Right forelimb (tissue), 1 donor: ENCODE measurements around the gene SMIM23.

Source experiments
- DNase-seq: peaks from one replicate; pipeline ENCODE4 v3.0.0-alpha.2; 2018

Gene SMIM23

DNA sequence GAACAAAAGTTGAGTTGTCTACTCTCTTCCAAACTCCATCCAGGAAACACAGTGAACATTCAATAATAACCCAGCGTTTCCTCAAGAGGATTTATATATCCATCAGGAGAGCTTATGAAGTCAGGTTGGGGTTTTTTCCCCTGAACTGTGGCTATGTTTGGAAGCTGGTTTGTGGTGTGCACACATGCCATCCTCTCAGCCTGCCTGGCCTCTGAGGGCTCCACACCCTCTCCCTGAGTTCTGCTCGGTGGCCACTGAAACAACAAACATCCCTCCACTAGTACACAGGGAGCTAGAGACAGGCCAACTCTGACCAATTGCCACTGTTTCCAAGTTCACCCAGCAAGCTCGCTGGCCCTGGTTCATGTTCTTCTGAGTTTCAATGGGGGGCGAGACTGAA lies 35.7 kb downstream of the SMIM23 start:
- peak; percentile 20 for DNase-seq

DNA sequence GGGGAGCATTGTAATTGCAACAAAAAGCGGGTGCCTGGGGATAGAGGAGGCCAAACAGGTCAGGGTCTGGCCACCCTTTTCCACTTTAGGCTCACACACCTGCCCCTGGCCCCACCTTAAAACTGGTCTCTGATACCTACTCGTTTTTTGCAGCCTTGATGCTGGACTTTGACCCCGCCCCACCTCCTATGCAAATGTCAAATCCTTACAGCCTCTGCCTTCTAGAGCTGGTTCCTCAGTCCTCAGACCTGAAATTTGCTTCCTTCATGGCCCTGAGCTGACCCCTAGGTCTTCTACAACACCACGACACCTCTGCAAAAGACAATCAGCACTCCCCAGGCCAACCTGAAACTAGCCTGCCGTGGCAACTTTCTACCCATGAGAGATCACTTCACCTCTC lies 37.7 kb downstream of the SMIM23 start:
- DNase-seq: no peak

DNA sequence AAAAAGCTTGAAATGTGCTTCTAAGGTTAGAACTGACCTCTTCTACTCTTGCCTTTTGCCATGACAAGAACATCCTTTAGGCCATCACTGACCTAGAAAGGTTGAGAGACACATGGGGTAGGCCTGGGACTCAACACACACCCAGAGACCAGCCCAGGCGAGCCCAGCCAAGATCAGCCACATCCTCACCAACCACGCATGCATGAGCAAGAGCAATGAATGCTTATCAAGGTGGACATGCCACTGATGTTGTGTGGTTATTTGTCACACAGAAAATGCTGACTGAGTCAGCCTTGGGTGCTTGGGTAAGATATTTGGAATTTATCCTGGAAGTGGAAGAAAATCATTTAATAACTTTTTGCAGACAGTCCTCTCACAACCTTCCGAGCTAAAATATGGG lies 39.4 kb downstream of the SMIM23 start:
- peak; percentile 17 for DNase-seq

- DNase-seq: no peak
Measured at GRCh38 chr5:171826132-171826531, 40.5 kb downstream of the SMIM23 start.

DNA sequence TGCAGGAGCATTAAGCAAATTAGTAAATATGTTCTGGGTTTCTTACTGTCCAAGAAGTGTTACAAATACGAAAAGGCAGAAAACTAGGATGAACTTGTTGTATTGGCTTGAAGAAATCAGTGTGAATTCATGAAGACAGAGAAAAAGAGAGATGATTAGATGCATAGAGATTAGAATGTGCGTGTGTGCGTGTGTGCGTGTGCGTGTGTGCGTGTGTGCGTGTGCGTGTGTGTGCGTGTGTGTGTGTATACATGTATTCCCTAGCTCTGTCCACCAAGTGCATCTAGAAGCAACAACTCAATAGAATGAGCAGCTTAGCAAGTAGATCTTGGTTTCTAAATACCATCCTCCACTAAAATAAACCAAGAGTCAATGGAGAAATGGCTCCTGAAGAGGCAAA lies 41.5 kb downstream of the SMIM23 start:
- no peak for DNase-seq

GRCh38 chr5:171830686-171831085 lies 45.1 kb downstream of the SMIM23 start:
- no peak for DNase-seq

- no peak for DNase-seq
Measured at GRCh38 chr5:171832775-171833174, 47.2 kb downstream of the SMIM23 start.

DNA sequence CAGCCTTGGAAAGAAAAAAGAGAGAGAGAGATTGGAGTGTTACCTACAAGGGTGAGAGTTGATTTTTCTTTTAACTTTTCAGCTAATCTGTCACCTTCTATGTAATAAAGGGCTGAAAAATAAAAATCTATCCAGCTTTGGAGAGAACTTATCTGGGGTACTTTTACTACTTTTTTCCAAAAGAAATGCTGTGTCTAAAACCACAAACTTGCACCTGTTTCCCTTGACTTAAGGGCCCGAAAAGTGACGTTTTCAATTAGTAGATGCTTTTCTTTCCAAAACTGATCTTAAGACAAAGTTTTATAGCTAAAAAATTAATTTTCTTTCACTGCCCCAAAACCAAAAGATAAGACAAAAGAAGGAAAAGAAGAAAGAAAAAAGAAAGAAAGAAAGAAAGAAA lies 48.8 kb downstream of the SMIM23 start:
- DNase-seq: no peak

DNA sequence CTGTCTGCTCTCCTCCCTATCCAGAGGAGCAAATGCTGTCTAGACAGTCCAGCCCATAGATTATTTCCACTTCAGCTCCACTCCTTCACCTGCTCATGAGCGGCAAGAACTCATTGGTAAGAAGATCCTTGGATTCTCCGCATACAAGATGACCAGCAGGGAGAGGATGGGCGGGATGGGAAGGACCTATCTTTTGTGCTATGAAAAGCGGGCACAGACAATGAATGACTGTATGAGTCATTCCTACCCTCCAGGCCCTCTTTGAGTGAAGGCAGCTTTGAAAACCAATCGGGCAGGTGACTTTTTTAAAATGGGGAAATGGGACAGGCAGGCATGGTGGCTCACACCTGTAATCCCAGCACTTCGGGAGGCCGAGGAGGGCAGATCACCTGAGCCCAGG lies 49.4 kb downstream of the SMIM23 start:
- DNase-seq: no peak

DNA sequence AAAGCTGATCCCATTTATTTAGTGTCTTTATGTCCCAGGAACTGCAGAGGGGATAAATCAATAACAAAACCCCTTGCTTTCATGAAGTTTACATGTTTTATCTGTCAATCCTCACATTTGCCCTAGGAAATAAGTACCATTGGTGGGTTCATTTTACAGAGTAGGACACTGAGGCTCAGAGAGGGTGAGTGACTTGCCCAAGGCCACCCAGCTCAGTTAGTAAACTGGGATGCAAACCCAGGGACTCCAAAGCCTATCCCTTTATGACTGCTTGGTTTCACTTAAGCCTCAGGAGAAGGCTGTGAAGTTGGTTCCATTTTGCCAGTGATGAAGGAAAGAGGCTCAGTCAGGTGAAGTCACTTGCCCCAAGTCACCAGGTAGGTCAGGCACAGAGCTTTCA lies 51.9 kb downstream of the SMIM23 start:
- no peak for DNase-seq

- DNase-seq: no peak
Measured at GRCh38 chr5:171838066-171838465, 52.4 kb downstream of the SMIM23 start.

GRCh38 chr5:171839112-171839511 lies 53.5 kb downstream of the SMIM23 start:
- DNase-seq: no peak

GRCh38 chr5:171840066-171840465 lies 54.4 kb downstream of the SMIM23 start:
- no peak for DNase-seq
